CD14-positive monocyte (primary cell): ENCODE results near the gene KRT35. TPM values are rescaled to one million over a fixed set of nuclear protein-coding genes. Genes with fewer than 3 reads are reported as not detected.

Source experiments
- DNase-seq, 3 donors: peaks; one replicate each; pipeline ENCODE4 v3.0.0-alpha.2; 2011 to 2022
- H2AFZ ChIP-seq: 2 replicates; pipeline ENCODE4 v1.6.0; 2012; ENCODE audit warnings: mild to moderate bottlenecking, low read depth, low read length, inconsistent platforms; ENCODE audit not compliant: insufficient read depth, poor library complexity, severe bottlenecking
- H3K27ac ChIP-seq, 2 donors: 1 replicate in 1 of 2; 2 replicates in 1 of 2; pipeline ENCODE4 v1.5.1; 2012 to 2013; ENCODE audit warnings: low read length in 2 of 2, control low read depth in 1 of 2, inconsistent platforms in 1 of 2, low read depth in 1 of 2, mild to moderate bottlenecking in 1 of 2
- H3K27me3 ChIP-seq, 2 donors: one replicate each; pipeline versions ENCODE4 v1.6.0 to v1.6.1; 2011 to 2013; ENCODE audit warnings: low read length in 2 of 2; ENCODE audit not compliant: control insufficient read depth in 2 of 2, insufficient read depth in 2 of 2
- H3K36me3 ChIP-seq, 2 donors: replicated peaks in 1 of 2; 1 replicate in 1 of 2; 2 replicates in 1 of 2; pipeline versions ENCODE4 v1.5.1 to v1.6.1; 2012 to 2013; ENCODE audit warnings: low read length in 2 of 2, control low read depth in 1 of 2, inconsistent platforms in 1 of 2, mild to moderate bottlenecking in 1 of 2; ENCODE audit not compliant: insufficient read depth in 2 of 2, control insufficient read depth in 1 of 2
- H3K4me1 ChIP-seq, 2 donors: 1 replicate in 1 of 2; 2 replicates in 1 of 2; pipeline versions ENCODE4 v1.5.1 to v1.6.1; 2012 to 2013; ENCODE audit warnings: low read length in 2 of 2, control low read depth in 1 of 2, inconsistent platforms in 1 of 2, mild to moderate bottlenecking in 1 of 2, moderate library complexity in 1 of 2; ENCODE audit not compliant: insufficient read depth in 2 of 2, control insufficient read depth in 1 of 2
- H3K4me2 ChIP-seq: replicated peaks from 2 replicates; pipeline ENCODE3; 2012; ENCODE audit warnings: low read length, moderate library complexity, mild to moderate bottlenecking; ENCODE audit not compliant: poor library complexity, severe bottlenecking; ENCODE audit errors: extremely low read depth
- H3K4me3 ChIP-seq, 3 experiments: fragments of 200-600 bp in 1 of 3; sonication (generic) in 1 of 3; replicated peaks in 1 of 3; 1 replicate in 2 of 3; 2 replicates in 1 of 3; pipeline ENCODE4 v1.5.1; 2011 to 2013; ENCODE audit warnings: low read length in 3 of 3, mild to moderate bottlenecking in 3 of 3, control low read depth in 2 of 3, low read depth in 2 of 3, inconsistent platforms in 1 of 3, moderate library complexity in 1 of 3
- H3K79me2 ChIP-seq: 2 replicates; pipeline ENCODE4 v1.6.0; 2012; ENCODE audit warnings: mild to moderate bottlenecking, control low read depth, inconsistent platforms, low read length, moderate library complexity; ENCODE audit not compliant: insufficient read depth
- H3K9ac ChIP-seq: 2 replicates; pipeline ENCODE4 v1.6.0; 2017; ENCODE audit warnings: low read length, mild to moderate bottlenecking; ENCODE audit not compliant: insufficient read depth, poor library complexity, severe bottlenecking
- H3K9me3 ChIP-seq, 2 donors: replicated peaks in 1 of 2; 1 replicate in 1 of 2; 2 replicates in 1 of 2; pipeline versions ENCODE4 v1.5.1 to v1.6.1; 2012 to 2013; ENCODE audit warnings: low read length in 2 of 2, control low read depth in 1 of 2; ENCODE audit not compliant: control insufficient read depth in 1 of 2, insufficient read depth in 1 of 2
- H4K20me1 ChIP-seq: 2 replicates; pipeline ENCODE4 v1.6.0; 2012; ENCODE audit warnings: mild to moderate bottlenecking, low read length, control low read depth, moderate library complexity; ENCODE audit not compliant: insufficient read depth
- H3K27ac Mint-ChIP-seq, 7 donors: one replicate each; pipeline ENCODE4 v1.8.0; 2020; ENCODE audit warnings: mild to moderate bottlenecking in 7 of 7, mixed read lengths in 7 of 7, moderate library complexity in 6 of 7, inconsistent platforms in 2 of 7
- H3K27me3 Mint-ChIP-seq, 3 donors: one replicate each; pipeline ENCODE4 v1.8.0; 2021 to 2022; ENCODE audit warnings: low read depth in 3 of 3, mild to moderate bottlenecking in 3 of 3, mixed read lengths in 3 of 3, moderate library complexity in 3 of 3, inconsistent platforms in 1 of 3
- H3K36me3 Mint-ChIP-seq, 2 donors: one replicate each; pipeline ENCODE4 v1.8.0; 2020; ENCODE audit warnings: mixed read lengths in 2 of 2, inconsistent platforms in 1 of 2, mild to moderate bottlenecking in 1 of 2
- H3K4me1 Mint-ChIP-seq: one replicate; pipeline ENCODE4 v1.8.0; 2020; ENCODE audit warnings: mild to moderate bottlenecking, mixed read lengths
- H3K4me3 Mint-ChIP-seq, 2 donors: one replicate each; pipeline ENCODE4 v1.8.0; 2020; ENCODE audit warnings: mild to moderate bottlenecking in 2 of 2, mixed read lengths in 2 of 2, moderate library complexity in 1 of 2
- H3K9me3 Mint-ChIP-seq, 7 donors: one replicate each; pipeline ENCODE4 v1.8.0; 2020 to 2022; ENCODE audit warnings: mixed read lengths in 7 of 7, mild to moderate bottlenecking in 6 of 7, moderate library complexity in 6 of 7, inconsistent platforms in 2 of 7
- CTCF ChIP-seq: fragments of 200-600 bp; IDR thresholded peaks from one replicate; pipeline ENCODE4 v1.8.0; 2022; ENCODE audit warnings: antibody characterized with exemption, mild to moderate bottlenecking
- WGBS: methylation state at CpG from one replicate; pipeline ENCODE4 v1.1.5; 2013; ENCODE audit warnings: missing lambda C conversion rate; ENCODE audit not compliant: insufficient coverage; 5-methylcytosine and 5-hydroxymethylcytosine counted together
- intact Hi-C, 2 donors: fragments of 100-400 bp; cut with micrococcal nuclease; formaldehyde crosslinking; loops; one replicate each; pipeline versions ENCODE4 v1.15.0 to v1.15.1; 2023
- polyA plus RNA-seq, 3 donors: library from polyadenylated mRNA; depleted of rRNA in 1 of 3; unstranded in 2 of 3; stranded (reverse) in 1 of 3; fragments of 300-500 nt in 2 of 3; fragments of >200 nt in 1 of 3; fragmentation: Illumina TruSeq in 2 of 3; gene quantifications; 1 replicate in 2 of 3; 2 replicates in 1 of 3; pipeline ENCODE4 v1.2.3, GENCODE V29; 2012 to 2021

The KRT35 gene
- polyA plus RNA-seq, 3 donors, result not detected

GRCh38 chr17:41516830-41517283, 35.9 kb upstream of the KRT35 start:
- no peak overlapping the region for H3K27ac Mint-ChIP-seq

GRCh38 chr17:41516147-41516829, 35.3 kb upstream of the KRT35 start:
- H3K27me3 Mint-ChIP-seq, result peaks cover 4 to 8% (median 8%) of the 10 kb centered on the region in 3 donors
- H3K27ac ChIP-seq, result no peak overlapping the region
- H3K79me2 ChIP-seq, result no peaks in the 10 kb centered on the region
- H3K9ac ChIP-seq, result no peak overlapping the region
- 88% methylated on average over 11 of the region's 14 CpGs for WGBS
- no peaks in the 10 kb centered on the region for H3K27me3 ChIP-seq
- no peaks in the 10 kb centered on the region for H4K20me1 ChIP-seq
- no peaks in the 10 kb centered on the region for H3K9me3 ChIP-seq
- peaks cover 21 to 23% of the 10 kb centered on the region in 2 donors for H3K4me1 ChIP-seq
- no peaks in the 10 kb centered on the region for H3K9me3 Mint-ChIP-seq
- DNase-seq, result no peak
- H2AFZ ChIP-seq, result no peak overlapping the region
- H3K4me3 Mint-ChIP-seq, result no peak overlapping the region
- no peak overlapping the region for H3K4me3 ChIP-seq
- H3K4me1 Mint-ChIP-seq, result peaks cover 18% of the 10 kb centered on the region
- intact Hi-C loops, result no loop called here
- no peak for TF ChIP-seq CTCF
- no peak overlapping the region for H3K27ac Mint-ChIP-seq
- H3K4me2 ChIP-seq, result no peak overlapping the region
- H3K36me3 Mint-ChIP-seq, result no peaks in the 10 kb centered on the region
- no peaks in the 10 kb centered on the region for H3K36me3 ChIP-seq

More at GRCh38 chr17:41516830-41517283, 35.9 kb upstream of the KRT35 start:
- peaks cover 24% of the 10 kb centered on the region for H3K4me1 Mint-ChIP-seq
- H3K27me3 Mint-ChIP-seq, result peaks cover 4 to 8% (median 8%) of the 10 kb centered on the region in 3 donors
- H3K9me3 Mint-ChIP-seq, result no peaks in the 10 kb centered on the region
- H3K9me3 ChIP-seq, result no peaks in the 10 kb centered on the region
- intact Hi-C loops, result no loop called here
- no peaks in the 10 kb centered on the region for H4K20me1 ChIP-seq
- H3K9ac ChIP-seq, result no peak overlapping the region
- no peak overlapping the region for H3K4me3 ChIP-seq
- H3K36me3 ChIP-seq, result no peaks in the 10 kb centered on the region
- no peak overlapping the region for H3K27ac ChIP-seq
- TF ChIP-seq CTCF, result no peak
- WGBS, result 92% methylated on average over 12 of the region's 14 CpGs
- H3K79me2 ChIP-seq, result no peaks in the 10 kb centered on the region
- DNase-seq, result no peak
- H3K4me2 ChIP-seq, result no peak overlapping the region
- H3K36me3 Mint-ChIP-seq, result no peaks in the 10 kb centered on the region
- no peak overlapping the region for H2AFZ ChIP-seq
- no peaks in the 10 kb centered on the region for H3K27me3 ChIP-seq
- H3K4me1 ChIP-seq, result peaks cover 26 to 27% of the 10 kb centered on the region in 2 donors
- no peak overlapping the region for H3K4me3 Mint-ChIP-seq
